ENCODE results near the gene BANK1. TPM values are rescaled to one million over a fixed set of nuclear protein-coding genes. Genes with fewer than 3 reads are reported as not detected.

BANK1 gene, protein sequence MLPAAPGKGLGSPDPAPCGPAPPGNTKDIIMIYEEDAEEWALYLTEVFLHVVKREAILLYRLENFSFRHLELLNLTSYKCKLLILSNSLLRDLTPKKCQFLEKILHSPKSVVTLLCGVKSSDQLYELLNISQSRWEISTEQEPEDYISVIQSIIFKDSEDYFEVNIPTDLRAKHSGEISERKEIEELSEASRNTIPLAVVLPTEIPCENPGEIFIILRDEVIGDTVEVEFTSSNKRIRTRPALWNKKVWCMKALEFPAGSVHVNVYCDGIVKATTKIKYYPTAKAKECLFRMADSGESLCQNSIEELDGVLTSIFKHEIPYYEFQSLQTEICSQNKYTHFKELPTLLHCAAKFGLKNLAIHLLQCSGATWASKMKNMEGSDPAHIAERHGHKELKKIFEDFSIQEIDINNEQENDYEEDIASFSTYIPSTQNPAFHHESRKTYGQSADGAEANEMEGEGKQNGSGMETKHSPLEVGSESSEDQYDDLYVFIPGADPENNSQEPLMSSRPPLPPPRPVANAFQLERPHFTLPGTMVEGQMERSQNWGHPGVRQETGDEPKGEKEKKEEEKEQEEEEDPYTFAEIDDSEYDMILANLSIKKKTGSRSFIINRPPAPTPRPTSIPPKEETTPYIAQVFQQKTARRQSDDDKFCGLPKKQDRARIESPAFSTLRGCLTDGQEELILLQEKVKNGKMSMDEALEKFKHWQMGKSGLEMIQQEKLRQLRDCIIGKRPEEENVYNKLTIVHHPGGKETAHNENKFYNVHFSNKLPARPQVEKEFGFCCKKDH
- not detected in 2 replicates for total RNA-seq

GRCh38 chr4:101790521-101791181, at the start of gene BANK1:
BANK1 (plus strand) TSS chr4:101790730; CDS start chr4:101790881, 151 bp downstream.
- H3K4me3 Mint-ChIP-seq, result peak within 1 kb of the TSS; percentile 86
- no peak within 1 kb of the TSS for H3K27ac Mint-ChIP-seq
- H3K27me3 Mint-ChIP-seq, result peaks cover 54% of the 10 kb centered on the region

DNA sequence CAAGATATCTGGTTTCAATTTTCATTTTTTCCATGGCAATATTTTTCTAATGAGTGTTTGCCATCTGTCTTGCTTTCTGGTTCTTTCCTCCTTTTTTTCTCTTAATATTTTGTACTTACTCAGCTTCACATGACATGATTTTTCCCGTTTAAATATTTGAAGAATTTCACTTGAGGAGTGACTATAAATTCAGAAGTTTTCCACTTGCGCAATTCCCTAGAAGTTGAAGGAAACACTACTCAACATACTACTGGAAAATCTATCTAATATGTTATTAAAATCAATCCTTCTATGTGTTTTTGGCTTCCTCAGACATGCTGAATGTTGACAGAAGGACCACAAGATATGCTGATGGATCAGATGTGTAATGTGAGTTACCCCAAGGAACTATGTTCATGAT, 36.8 kb upstream of the BANK1 start:
- no peak overlapping the region for H3K4me3 Mint-ChIP-seq

More at GRCh38 chr4:101790521-101791181, at the start of gene BANK1:
- intact Hi-C loops (cut with micrococcal nuclease), result no loop called here
- peak; percentile 79 for DNase-seq
- Mint-ChIP-seq H3K4me1 (peaks cover 12% of the 10 kb centered on the region), H3K36me3 (ENCODE audit: low read depth) (peaks cover 3% of the 10 kb centered on the region), H3K9me3 (peaks cover 9% of the 10 kb centered on the region)

GRCh38 chr4:101756181-101756580, 34.3 kb upstream of the BANK1 start:
- H3K27ac Mint-ChIP-seq, result no peak overlapping the region

More for the DNA sequence above, 36.8 kb upstream of the BANK1 start:
- H3K9me3 Mint-ChIP-seq, result no peaks in the 10 kb centered on the region
- no peaks in the 10 kb centered on the region for H3K4me1 Mint-ChIP-seq
- H3K27me3 Mint-ChIP-seq, result no peaks in the 10 kb centered on the region
- DNase-seq, result no peak
- no peak overlapping the region for H3K27ac Mint-ChIP-seq
- no peaks in the 10 kb centered on the region for H3K36me3 Mint-ChIP-seq (ENCODE audit: low read depth)
- intact Hi-C loops (cut with micrococcal nuclease), result no loop called here

GRCh38 chr4:101761405-101761804, 29.1 kb upstream of the BANK1 start:
- Mint-ChIP-seq H3K27ac (no peak overlapping the region), H3K9me3 (peaks cover 1% of the 10 kb centered on the region), H3K36me3 (ENCODE audit: low read depth) (no peaks in the 10 kb centered on the region), H3K27me3 (peaks cover 1% of the 10 kb centered on the region), H3K4me3 (no peak overlapping the region), H3K4me1 (no peaks in the 10 kb centered on the region)
- intact Hi-C loops (cut with micrococcal nuclease), result no loop called here
- DNase-seq, result no peak

More at GRCh38 chr4:101756181-101756580, 34.3 kb upstream of the BANK1 start:
- H3K9me3 Mint-ChIP-seq, result no peaks in the 10 kb centered on the region
- no peak for DNase-seq
- no peak overlapping the region for H3K4me3 Mint-ChIP-seq
- H3K4me1 Mint-ChIP-seq, result no peaks in the 10 kb centered on the region
- intact Hi-C loops (cut with micrococcal nuclease), result no loop called here
- H3K36me3 Mint-ChIP-seq (ENCODE audit: low read depth), result no peaks in the 10 kb centered on the region
- H3K27me3 Mint-ChIP-seq, result no peaks in the 10 kb centered on the region

GRCh38 chr4:101762025-101762424, 28.5 kb upstream of the BANK1 start:
- intact Hi-C loops (cut with micrococcal nuclease), result no loop called here
- no peaks in the 10 kb centered on the region for H3K36me3 Mint-ChIP-seq (ENCODE audit: low read depth)
- H3K4me1 Mint-ChIP-seq, result no peaks in the 10 kb centered on the region
- H3K27ac Mint-ChIP-seq, result no peak overlapping the region
- peaks cover 4% of the 10 kb centered on the region for H3K9me3 Mint-ChIP-seq
- DNase-seq, result no peak
- H3K27me3 Mint-ChIP-seq, result peaks cover 2% of the 10 kb centered on the region
- H3K4me3 Mint-ChIP-seq, result no peak overlapping the region

DNA sequence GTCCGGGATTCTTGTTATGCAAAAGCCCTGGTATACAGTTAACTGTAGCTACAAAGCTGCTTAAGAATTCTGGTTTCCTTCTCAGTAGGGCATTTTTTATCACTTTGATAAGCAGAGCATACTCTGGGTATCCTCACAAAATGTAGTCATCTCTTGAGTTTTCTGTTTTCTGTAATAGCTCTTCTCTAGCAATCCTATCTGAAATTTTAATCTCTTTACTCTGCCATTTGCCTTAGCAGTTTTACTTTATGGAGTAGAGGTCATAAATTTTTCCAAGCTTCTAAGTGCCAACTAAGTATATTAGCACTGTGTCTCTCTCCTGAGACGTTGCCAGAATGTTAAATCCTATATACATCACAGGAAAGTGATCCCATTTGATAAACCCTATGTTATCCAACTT, 28.0 kb upstream of the BANK1 start:
- no peak overlapping the region for H3K4me3 Mint-ChIP-seq
- no peak for DNase-seq
- peaks cover 4% of the 10 kb centered on the region for H3K27me3 Mint-ChIP-seq
- no peaks in the 10 kb centered on the region for H3K36me3 Mint-ChIP-seq (ENCODE audit: low read depth)
- no peaks in the 10 kb centered on the region for H3K4me1 Mint-ChIP-seq
- no peak overlapping the region for H3K27ac Mint-ChIP-seq
- intact Hi-C loops (cut with micrococcal nuclease), result no loop called here
- peaks cover 4% of the 10 kb centered on the region for H3K9me3 Mint-ChIP-seq

DNA sequence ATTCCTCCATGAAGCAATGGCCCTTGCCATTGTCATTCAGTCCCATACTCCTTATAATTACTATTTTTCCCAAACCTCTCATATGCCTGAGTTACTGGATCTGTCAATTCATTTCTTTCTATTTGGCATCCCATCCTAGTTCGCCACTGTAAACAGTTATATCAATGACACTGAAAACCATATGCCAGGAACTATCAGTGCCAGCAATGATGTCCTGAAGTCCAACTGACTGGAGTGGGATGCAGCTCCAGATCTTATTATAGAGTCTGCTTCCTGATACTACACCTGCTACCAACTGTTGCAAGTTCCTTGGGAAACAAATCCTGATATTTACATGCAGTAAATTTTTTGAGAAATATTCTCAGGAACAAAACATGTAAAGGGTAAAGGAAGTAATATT, 27.0 kb upstream of the BANK1 start:
- H3K4me1 Mint-ChIP-seq, result no peaks in the 10 kb centered on the region
- no peak overlapping the region for H3K4me3 Mint-ChIP-seq
- no peak for DNase-seq
- intact Hi-C loops (cut with micrococcal nuclease), result no loop called here
- peaks cover 4% of the 10 kb centered on the region for H3K27me3 Mint-ChIP-seq
- H3K9me3 Mint-ChIP-seq, result peaks cover 4% of the 10 kb centered on the region
- H3K36me3 Mint-ChIP-seq (ENCODE audit: low read depth), result no peaks in the 10 kb centered on the region
- no peak overlapping the region for H3K27ac Mint-ChIP-seq

GRCh38 chr4:101774807-101775206, 15.7 kb upstream of the BANK1 start:
- Mint-ChIP-seq H3K36me3 (ENCODE audit: low read depth) (no peaks in the 10 kb centered on the region), H3K27ac (no peak overlapping the region), H3K9me3 (peaks cover 13% of the 10 kb centered on the region), H3K4me3 (no peak overlapping the region), H3K4me1 (no peaks in the 10 kb centered on the region), H3K27me3 (peaks cover 6% of the 10 kb centered on the region)
- intact Hi-C loops (cut with micrococcal nuclease), result no loop called here
- DNase-seq, result no peak

GRCh38 chr4:101777431-101777830, 13.1 kb upstream of the BANK1 start:
- H3K4me3 Mint-ChIP-seq, result no peak overlapping the region
- intact Hi-C loops (cut with micrococcal nuclease), result no loop called here
- H3K27me3 Mint-ChIP-seq, result no peaks in the 10 kb centered on the region
- no peaks in the 10 kb centered on the region for H3K4me1 Mint-ChIP-seq
- no peaks in the 10 kb centered on the region for H3K36me3 Mint-ChIP-seq (ENCODE audit: low read depth)
- DNase-seq, result no peak
- H3K27ac Mint-ChIP-seq, result no peak overlapping the region
- peaks cover 5% of the 10 kb centered on the region for H3K9me3 Mint-ChIP-seq

GRCh38 chr4:101780284-101780683, 10.2 kb upstream of the BANK1 start:
- Mint-ChIP-seq H3K27ac (no peak overlapping the region), H3K27me3 (peaks cover 3% of the 10 kb centered on the region), H3K36me3 (ENCODE audit: low read depth) (no peaks in the 10 kb centered on the region), H3K4me3 (no peak overlapping the region), H3K9me3 (peaks cover 4% of the 10 kb centered on the region), H3K4me1 (peaks cover 7% of the 10 kb centered on the region)
- intact Hi-C loops (cut with micrococcal nuclease), result no loop called here
- no peak for DNase-seq

DNA sequence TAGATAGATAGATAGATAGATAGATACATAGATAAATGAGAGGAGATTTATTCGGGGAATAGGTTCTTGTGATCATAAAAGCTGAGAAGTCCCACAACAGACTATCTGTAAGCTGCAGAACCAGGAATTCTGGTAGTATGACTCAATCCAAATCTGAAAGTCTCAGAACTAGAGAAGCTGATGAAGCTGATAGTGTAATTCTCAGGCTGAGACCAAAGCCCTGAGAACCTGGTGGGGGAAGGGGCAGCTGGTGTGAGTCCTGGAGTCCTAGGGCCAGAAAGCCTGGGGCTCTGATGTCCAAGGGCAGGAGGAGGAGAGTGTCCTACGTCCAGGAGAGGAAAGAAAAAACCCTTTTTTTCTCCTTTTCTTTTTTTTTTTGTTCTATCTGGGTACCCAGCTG, 8.0 kb upstream of the BANK1 start:
- DNase-seq, result no peak
- Mint-ChIP-seq H3K4me3 (no peak overlapping the region), H3K36me3 (ENCODE audit: low read depth) (peaks cover 1% of the 10 kb centered on the region), H3K27me3 (peaks cover 7% of the 10 kb centered on the region), H3K27ac (no peak overlapping the region), H3K9me3 (peaks cover 7% of the 10 kb centered on the region), H3K4me1 (peaks cover 12% of the 10 kb centered on the region)
- intact Hi-C loops (cut with micrococcal nuclease), result no loop called here

DNA sequence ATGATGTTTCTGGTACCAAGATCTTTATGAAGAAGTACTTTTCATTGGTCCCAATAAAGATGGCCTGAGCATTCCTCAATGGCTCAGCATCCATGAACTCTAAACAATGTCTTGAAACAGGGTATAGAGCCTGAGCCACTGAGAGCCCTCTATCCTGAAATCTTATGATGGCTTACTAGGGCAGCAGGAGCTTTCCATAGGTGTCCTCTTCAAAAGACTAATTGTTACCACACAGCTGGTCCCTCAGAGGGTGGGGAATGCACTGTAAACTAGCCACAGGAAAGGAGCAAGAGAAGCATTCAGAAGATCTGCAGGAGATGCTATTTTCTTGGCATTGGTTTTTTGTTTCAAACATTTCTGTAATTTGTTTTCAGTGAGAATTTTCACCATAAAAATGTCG, 5.6 kb upstream of the BANK1 start:
- Mint-ChIP-seq H3K36me3 (ENCODE audit: low read depth) (peaks cover 1% of the 10 kb centered on the region), H3K9me3 (peaks cover 13% of the 10 kb centered on the region)
- no peak for DNase-seq

GRCh38 chr4:101785486-101785885, 5.0 kb upstream of the BANK1 start:
- Mint-ChIP-seq H3K36me3 (ENCODE audit: low read depth) (peaks cover 3% of the 10 kb centered on the region), H3K9me3 (peaks cover 13% of the 10 kb centered on the region), H3K27ac (peak overlapping the region; percentile 47), H3K4me1 (peaks cover 17% of the 10 kb centered on the region), H3K4me3 (no peak overlapping the region), H3K27me3 (peaks cover 22% of the 10 kb centered on the region)
- no peak for DNase-seq
- intact Hi-C loops (cut with micrococcal nuclease), result no loop called here

More for the DNA sequence above, 5.6 kb upstream of the BANK1 start:
- peaks cover 17% of the 10 kb centered on the region for H3K27me3 Mint-ChIP-seq
- no peak overlapping the region for H3K27ac Mint-ChIP-seq
- H3K4me3 Mint-ChIP-seq, result no peak overlapping the region
- intact Hi-C loops (cut with micrococcal nuclease), result no loop called here
- H3K4me1 Mint-ChIP-seq, result peaks cover 12% of the 10 kb centered on the region

Data from activated CD4-positive, alpha-beta T cell treated with anti-CD3 and anti-CD28 coated beads, Interleukin-2, amount 10 ng/mL, durations not matched to agents 24 days and 14 days (primary cell).